SK-MEL-5 (cell line): ENCODE data around the gene TADA1. TPM values are rescaled to one million over a fixed set of nuclear protein-coding genes. Genes with fewer than 3 reads are reported as not detected.

Experiments used
- DNase-seq: peaks from one replicate; pipeline ENCODE4 v3.0.0-alpha.2; 2016; ENCODE audit warnings: low read depth, low spot score
- in situ Hi-C: cut with HindIII; loops from 2 replicates; pipeline ENCODE4 v1.10.0; 2016; ENCODE audit warnings: low sequenced_read_pairs, high pct_unique_total_duplicates, low pct_unique_long_range_greater_than_20kb
- total RNA-seq: library from RNA; depleted of rRNA; stranded (reverse); fragments of >200 nt; shearing (Covaris generic); gene quantifications from 2 replicates; pipeline ENCODE4 v1.2.3, GENCODE V29; 2014; rRNA removed

The TADA1 gene
- total RNA-seq, 1 experiment from 2014 or later = 20.7 TPM

- peak; percentile 34 for DNase-seq
These were observed 53.7 kb downstream of the TADA1 start for GRCh38 chr1:166822385-166822784.

GRCh38 chr1:166819974-166820373 lies 56.1 kb downstream of the TADA1 start:
- DNase-seq = no peak
- in situ Hi-C loops = no loop called here

More at GRCh38 chr1:166822385-166822784, 53.7 kb downstream of the TADA1 start:
- in situ Hi-C loops = no loop called here

GRCh38 chr1:166814611-166815010 lies 61.5 kb downstream of the TADA1 start:
- in situ Hi-C loops = no loop called here
- DNase-seq = no peak

DNA sequence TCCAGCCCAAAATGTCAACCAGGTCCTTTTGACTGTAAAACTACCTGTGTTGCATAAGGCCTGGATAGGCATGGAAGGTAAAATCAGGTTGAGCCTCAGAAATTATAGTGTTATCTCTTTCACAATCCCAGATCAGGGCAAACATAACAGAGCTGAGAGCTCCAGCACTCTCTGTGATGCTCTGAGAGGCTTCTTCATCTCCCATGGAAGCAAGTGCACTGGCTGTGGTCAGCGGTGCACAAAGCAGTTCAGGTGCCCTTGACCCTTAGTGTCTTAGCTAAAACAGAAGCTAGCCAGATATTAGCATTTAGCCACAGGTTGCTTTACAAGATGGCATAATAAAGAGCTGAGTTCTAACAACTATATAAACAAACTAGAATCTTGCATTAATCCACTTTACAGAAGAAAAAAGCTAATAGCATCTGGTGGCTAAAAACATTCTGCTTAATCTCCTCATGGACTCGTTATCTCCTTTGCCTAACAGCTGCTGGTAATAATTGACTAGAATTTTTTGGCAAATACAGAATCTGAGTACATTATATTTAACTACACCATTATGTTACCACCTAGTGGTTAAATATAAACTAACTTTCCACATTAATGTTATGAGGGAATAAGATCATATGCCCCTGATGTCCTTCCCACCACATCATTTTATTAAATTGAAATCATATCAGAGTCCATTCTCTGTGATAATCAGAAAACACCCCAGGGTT lies 62.4 kb downstream of the TADA1 start:
- DNase-seq = no peak
- in situ Hi-C loops = no loop called here

DNA sequence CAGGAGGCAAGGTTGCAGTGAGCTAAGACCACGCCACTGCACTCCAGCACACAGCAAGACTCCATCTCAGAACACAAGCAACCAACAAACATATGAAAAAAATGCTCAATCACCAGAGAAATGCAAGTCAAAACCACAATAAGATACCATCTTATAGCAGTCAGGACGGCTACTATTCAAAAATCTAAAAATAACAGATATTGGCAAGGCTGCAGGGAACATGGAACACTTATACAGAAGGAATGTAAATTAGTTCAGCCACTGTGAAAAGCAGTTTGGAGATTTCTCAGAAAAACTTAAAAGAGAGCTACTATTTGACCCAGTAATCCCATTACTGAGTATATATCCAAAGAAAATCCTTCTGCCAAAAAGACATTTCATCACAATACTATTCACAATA lies 64.4 kb downstream of the TADA1 start:
- no peak for DNase-seq
- in situ Hi-C loops = no loop called here

DNA sequence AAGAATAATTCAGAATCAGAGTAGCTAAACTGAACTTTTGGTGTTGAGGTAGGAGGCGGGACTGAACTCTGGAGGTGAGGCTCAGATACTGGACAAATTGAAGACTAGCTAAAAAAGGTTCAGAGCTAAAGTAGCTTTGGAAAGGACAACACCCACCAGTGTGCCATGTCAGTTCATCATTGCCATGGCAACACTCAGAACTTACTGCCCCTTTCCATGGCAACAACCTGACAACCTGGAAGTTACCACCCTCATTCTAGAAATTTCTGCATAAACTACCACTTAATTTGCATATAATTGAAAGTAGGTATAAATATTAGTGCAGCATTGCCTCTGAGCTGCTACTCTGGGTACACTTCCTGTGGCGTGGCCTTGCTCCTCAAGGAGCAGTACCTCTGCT lies 67.1 kb downstream of the TADA1 start:
- in situ Hi-C loops = no loop called here
- no peak for DNase-seq

Other genes with a start within 250 kb of the TADA1 start
- 50.5 and 53.2 TPM in 2 replicates for gene POGK, start 36.8 kb downstream of the TADA1 start, total RNA-seq
- 0.79 and 0.90 TPM in 2 replicates for gene ILDR2, start 99.3 kb upstream of the TADA1 start, total RNA-seq
- not detected in 2 replicates for gene MAEL, start 113.0 kb upstream of the TADA1 start, total RNA-seq
- gene GPA33, start 214.1 kb upstream of the TADA1 start, total RNA-seq = not detected in 2 replicates
- 0.03 TPM in 1 of 2 replicates, not detected in the other for gene STYXL2, start 217.8 kb upstream of the TADA1 start, total RNA-seq